ENCODE data around the gene PPARD. TPM values are rescaled to one million over a fixed set of nuclear protein-coding genes. Genes with fewer than 3 reads are reported as not detected.

The PPARD gene
- total and polyA plus RNA-seq, 2 of the 13 experiments (the other 11 are each of a cell fraction or from before 2014, with no cell fraction given) = 6.1 to 13.3 TPM

DNA sequence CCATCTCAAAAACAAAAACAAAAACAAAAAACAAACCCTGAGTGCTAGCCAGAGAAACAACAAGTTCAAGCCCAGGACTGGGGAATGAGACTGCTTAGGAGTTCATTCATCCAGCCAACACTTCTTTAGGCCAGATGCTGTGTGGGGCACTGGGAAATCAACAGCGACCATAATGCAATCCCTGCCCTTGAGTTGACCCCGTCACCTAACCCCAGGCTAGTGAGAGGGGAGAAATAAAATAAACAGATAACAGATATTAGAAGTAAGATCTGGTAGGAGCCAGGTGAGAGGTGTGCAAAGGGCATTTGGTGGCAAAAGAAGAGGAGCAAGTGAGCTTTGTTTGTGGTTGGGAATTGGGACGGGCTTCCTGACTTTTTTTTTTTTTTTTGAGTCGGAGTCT lies 120.9 kb downstream of the PPARD start:
- Histone ChIP-seq H3K27ac (ENCODE audit: extremely low read length, insufficient read depth, low read length) (no peak overlapping the region), H3K4me1 (ENCODE audit: insufficient read depth, low read length) (peaks cover 8% of the 10 kb centered on the region), H3K36me3 (replicated peaks in 1 of 2; ENCODE audit: control insufficient read depth in 1 of 2, insufficient read depth in 2 of 2, low read length in 2 of 2) (peaks cover 4 to 28% of the 10 kb centered on the region in 2 experiments; a peak in 3 of 5 replicates), H3K4me2 (ENCODE audit: low read depth, low read length) (no peak overlapping the region), H3K79me2 (ENCODE audit: insufficient read depth, low read length) (peaks cover 1% of the 10 kb centered on the region), H3K9me3 (ENCODE audit: low read length) (no peaks in the 10 kb centered on the region), H3K4me3 (replicated peaks in 1 of 3; ENCODE audit: insufficient read depth in 1 of 3, low read depth in 2 of 3, low read length in 3 of 3) (no peak overlapping the region), H2AFZ (ENCODE audit: low read length) (no peak overlapping the region), H3K27me3 (ENCODE audit: control insufficient read depth in 1 of 2, insufficient read depth in 2 of 2, low read length in 2 of 2) (no peaks in the 10 kb centered on the region), H3K9ac (ENCODE audit: insufficient read depth, low read depth, low read length) (no peak overlapping the region), H4K20me1 (ENCODE audit: insufficient read depth, low read length) (no peaks in the 10 kb centered on the region)
- intact Hi-C loops (cut with micrococcal nuclease; ENCODE audit: unreplicated experiment) = no loop called here
- BruUV-seq (replicated peaks) = no TSS peak
- WGBS (ENCODE audit: low lambda C conversion rate) = 95% methylated on average over 4 of the region's 4 CpGs
- DNase-seq (ENCODE audit: low spot score) = no peak
- ChIA-PET CTCF (ENCODE audit: low intra/inter-chr PET ratio, low total read pairs) (no interaction called here), POLR2A (no interaction called here)
- no peak for FAIRE-seq
- no peak for ATAC-seq
- in situ Hi-C loops (cut with HindIII; ENCODE audit: extremely low pct_ligation_motif_present, low pct_unique_long_range_greater_than_20kb) = no loop called here
- no peak for TF ChIP-seq ZGPAT (CRISPR knock-in tag; IDR thresholded peaks at IDR 0.05)
- no peak for TF ChIP-seq KDM2A (CRISPR knock-in tag; IDR thresholded peaks at IDR 0.05; ENCODE audit: borderline replicate concordance, low read depth)
- TF ChIP-seq, protein P1, sequence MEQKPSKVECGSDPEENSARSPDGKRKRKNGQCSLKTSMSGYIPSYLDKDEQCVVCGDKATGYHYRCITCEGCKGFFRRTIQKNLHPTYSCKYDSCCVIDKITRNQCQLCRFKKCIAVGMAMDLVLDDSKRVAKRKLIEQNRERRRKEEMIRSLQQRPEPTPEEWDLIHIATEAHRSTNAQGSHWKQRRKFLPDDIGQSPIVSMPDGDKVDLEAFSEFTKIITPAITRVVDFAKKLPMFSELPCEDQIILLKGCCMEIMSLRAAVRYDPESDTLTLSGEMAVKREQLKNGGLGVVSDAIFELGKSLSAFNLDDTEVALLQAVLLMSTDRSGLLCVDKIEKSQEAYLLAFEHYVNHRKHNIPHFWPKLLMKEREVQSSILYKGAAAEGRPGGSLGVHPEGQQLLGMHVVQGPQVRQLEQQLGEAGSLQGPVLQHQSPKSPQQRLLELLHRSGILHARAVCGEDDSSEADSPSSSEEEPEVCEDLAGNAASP (CRISPR knock-in tag; IDR thresholded peaks at IDR 0.05; ENCODE audit: borderline replicate concordance) = no peak
- TF ChIP-seq DDIT3 (CRISPR knock-in tag; IDR thresholded peaks at IDR 0.05) = no peak
- TF ChIP-seq, protein P2, sequence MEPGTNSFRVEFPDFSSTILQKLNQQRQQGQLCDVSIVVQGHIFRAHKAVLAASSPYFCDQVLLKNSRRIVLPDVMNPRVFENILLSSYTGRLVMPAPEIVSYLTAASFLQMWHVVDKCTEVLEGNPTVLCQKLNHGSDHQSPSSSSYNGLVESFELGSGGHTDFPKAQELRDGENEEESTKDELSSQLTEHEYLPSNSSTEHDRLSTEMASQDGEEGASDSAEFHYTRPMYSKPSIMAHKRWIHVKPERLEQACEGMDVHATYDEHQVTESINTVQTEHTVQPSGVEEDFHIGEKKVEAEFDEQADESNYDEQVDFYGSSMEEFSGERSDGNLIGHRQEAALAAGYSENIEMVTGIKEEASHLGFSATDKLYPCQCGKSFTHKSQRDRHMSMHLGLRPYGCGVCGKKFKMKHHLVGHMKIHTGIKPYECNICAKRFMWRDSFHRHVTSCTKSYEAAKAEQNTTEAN (CRISPR knock-in tag; conservative IDR thresholded peaks at IDR 0.05) = no peak
- no peak for TF ChIP-seq ZSCAN25 (CRISPR knock-in tag; IDR thresholded peaks at IDR 0.05)

Measured in HepG2 (cell line).